HFFc6 (cell line): ENCODE data around the gene SRSF8. TPM values are rescaled to one million over a fixed set of nuclear protein-coding genes. Genes with fewer than 3 reads are reported as not detected.
"Not testable (repeated sequence)": the region's sequence is repeated elsewhere in the genome, so short reads cannot be mapped to it uniquely, and the experiment has no call there.

ENCODE experiments used
- DNase-seq: peaks from one replicate; pipeline ENCODE4 v3.0.0-alpha.2; 2018
- H3K27ac Mint-ChIP-seq: 2 replicates; pipeline ENCODE4 v1.8.0; 2020; ENCODE audit warnings: mild to moderate bottlenecking, mixed read lengths
- H3K27me3 Mint-ChIP-seq: 2 replicates; pipeline ENCODE4 v1.8.0; 2021; ENCODE audit warnings: mild to moderate bottlenecking, moderate library complexity, mixed read lengths; ENCODE audit not compliant: insufficient read depth
- H3K36me3 Mint-ChIP-seq: 2 replicates; pipeline ENCODE4 v1.8.0; 2021; ENCODE audit warnings: low read depth, mixed read lengths
- H3K4me1 Mint-ChIP-seq: 2 replicates; pipeline ENCODE4 v1.8.0; 2020; ENCODE audit warnings: low read depth, mixed read lengths
- H3K4me3 Mint-ChIP-seq: 2 replicates; pipeline ENCODE4 v1.8.0; 2020; ENCODE audit warnings: mild to moderate bottlenecking, moderate library complexity, mixed read lengths
- H3K9me3 Mint-ChIP-seq: 2 replicates; pipeline ENCODE4 v1.8.0; 2020; ENCODE audit warnings: mild to moderate bottlenecking, mixed read lengths
- CTCF ChIP-seq: fragments of 200-600 bp; sonication (generic); IDR thresholded peaks from 2 replicates; pipeline ENCODE4 v1.5.0; 2021; ENCODE audit warnings: antibody characterized with exemption, mild to moderate bottlenecking
- long read RNA-seq: library from polyadenylated mRNA; unstranded; transcript quantifications from one replicate; pipeline ENCODE4 v2.0.0, GENCODE V29; 2019
- total RNA-seq, 6 experiments: library from RNA; stranded (reverse); fragmentation: NEBNext Ultra II Directional; extraction: Animal tissue kit (Norgen Biotek cat#: 25700); gene quantifications; 2 replicates in 1 of 6; 3 replicates in 5 of 6; pipeline ENCODE4 v1.2.3, GENCODE V29; 2021

Gene SRSF8, protein sequence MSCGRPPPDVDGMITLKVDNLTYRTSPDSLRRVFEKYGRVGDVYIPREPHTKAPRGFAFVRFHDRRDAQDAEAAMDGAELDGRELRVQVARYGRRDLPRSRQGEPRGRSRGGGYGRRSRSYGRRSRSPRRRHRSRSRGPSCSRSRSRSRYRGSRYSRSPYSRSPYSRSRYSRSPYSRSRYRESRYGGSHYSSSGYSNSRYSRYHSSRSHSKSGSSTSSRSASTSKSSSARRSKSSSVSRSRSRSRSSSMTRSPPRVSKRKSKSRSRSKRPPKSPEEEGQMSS
- 10 to 100 TPM; 27.7 to 35.6 (median 32.6) TPM for total RNA-seq
- long read RNA-seq, full-length matches to known transcripts, result 47 of 49 reads
- long read RNA-seq, partial matches to known transcripts, result 0 of 49 reads
- long read RNA-seq, other reads (novel, unspliced or antisense), result 2 of 49 reads

DNA sequence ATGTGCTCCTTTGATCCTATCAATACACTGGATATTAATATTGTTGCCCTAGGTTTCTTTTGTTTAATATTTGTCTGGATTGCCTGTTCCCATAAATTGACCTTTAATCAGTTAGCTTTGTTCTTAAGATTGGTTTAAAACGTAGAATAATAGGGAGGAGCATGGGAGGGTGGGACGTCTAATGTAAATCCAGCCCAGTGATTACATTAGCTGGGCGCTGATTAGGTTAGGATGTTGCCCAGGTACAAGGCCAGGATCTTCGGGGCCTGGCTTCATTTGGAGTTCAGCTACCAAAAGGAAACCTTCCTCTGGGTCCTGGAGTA is at the start of gene SRSF8:
SRSF8 (plus strand) TSS at position 204 of the 323 bp plus-strand sequence. CDS start 308 bp downstream, outside the sequence.
- Mint-ChIP-seq H3K36me3 (peaks cover 9% of the 10 kb centered on the region; the same call in 1 of the 2 replicates), H3K9me3 (no peaks in the 10 kb centered on the region), H3K27me3 (peaks cover 4% of the 10 kb centered on the region; the same call in 1 of the 2 replicates), H3K27ac (peak within 1 kb of the TSS; percentile 97), H3K4me3 (peak within 1 kb of the TSS; percentile 100), H3K4me1 (peaks cover 29% of the 10 kb centered on the region)
- TF ChIP-seq CTCF, result no peak
- no peak for DNase-seq

GRCh38 chr11:95021468-95021867 is 45.3 kb upstream of the SRSF8 start:
- not testable (repeated sequence) for H3K27ac Mint-ChIP-seq, H3K9me3 Mint-ChIP-seq, H3K4me3 Mint-ChIP-seq, H3K27me3 Mint-ChIP-seq, DNase-seq, H3K4me1 Mint-ChIP-seq, H3K36me3 Mint-ChIP-seq

GRCh38 chr11:95024958-95025357 is 41.8 kb upstream of the SRSF8 start, which contains the start of gene KDM4E:
TSS of gene KDM4E (plus strand) at chr11:95025258. CDS start at chr11:95025558, 300 bp downstream.
- no peaks in the 10 kb centered on the region for H3K4me1 Mint-ChIP-seq
- peaks cover 4% of the 10 kb centered on the region; the same call in 1 of the 2 replicates for H3K27me3 Mint-ChIP-seq
- no peak within 1 kb of the TSS for H3K27ac Mint-ChIP-seq
- no peaks in the 10 kb centered on the region for H3K36me3 Mint-ChIP-seq
- no peak for DNase-seq
- no peak for TF ChIP-seq CTCF
- no peak within 1 kb of the TSS for H3K4me3 Mint-ChIP-seq
- H3K9me3 Mint-ChIP-seq, result no peaks in the 10 kb centered on the region

- not testable (repeated sequence) for H3K27me3 Mint-ChIP-seq, H3K27ac Mint-ChIP-seq, H3K4me1 Mint-ChIP-seq, H3K4me3 Mint-ChIP-seq, DNase-seq, H3K9me3 Mint-ChIP-seq, H3K36me3 Mint-ChIP-seq
Measured at GRCh38 chr11:95025594-95025993, 41.1 kb upstream of the SRSF8 start.

DNA sequence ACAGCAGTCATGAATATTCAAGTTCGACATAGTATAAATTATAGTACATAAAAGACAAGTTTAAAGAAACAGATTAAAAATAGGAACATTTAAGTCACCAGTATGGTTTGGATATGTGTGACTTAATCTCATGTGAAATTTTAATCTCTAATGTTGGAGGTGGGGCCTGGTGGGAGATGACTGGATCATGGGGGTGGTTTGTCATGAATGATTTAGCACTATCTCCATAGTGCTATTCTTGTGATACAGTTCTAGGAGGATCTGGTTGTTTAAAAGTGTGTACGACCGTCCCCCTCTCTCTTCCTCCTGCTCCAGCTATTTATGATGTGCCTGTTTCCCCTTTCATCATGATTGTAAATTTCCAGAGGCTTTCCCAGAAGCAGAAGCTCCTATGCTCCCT is 38.4 kb upstream of the SRSF8 start:
- Mint-ChIP-seq H3K27me3 (peaks cover 9% of the 10 kb centered on the region; the same call in 1 of the 2 replicates), H3K27ac (no peak overlapping the region), H3K9me3 (no peaks in the 10 kb centered on the region), H3K4me1 (no peaks in the 10 kb centered on the region), H3K4me3 (no peak overlapping the region), H3K36me3 (no peaks in the 10 kb centered on the region)
- no peak for TF ChIP-seq CTCF
- DNase-seq, result no peak

- H3K9me3 Mint-ChIP-seq, result no peaks in the 10 kb centered on the region
- H3K27me3 Mint-ChIP-seq, result peaks cover 5% of the 10 kb centered on the region; the same call in 1 of the 2 replicates
- no peaks in the 10 kb centered on the region for H3K4me1 Mint-ChIP-seq
Measured at GRCh38 chr11:95033051-95033450, 33.7 kb upstream of the SRSF8 start.

More at GRCh38 chr11:95033051-95033450, 33.7 kb upstream of the SRSF8 start:
- no peak for TF ChIP-seq CTCF
- DNase-seq, result no peak
- H3K4me3 Mint-ChIP-seq, result no peak overlapping the region
- no peaks in the 10 kb centered on the region for H3K36me3 Mint-ChIP-seq
- H3K27ac Mint-ChIP-seq, result no peak overlapping the region
